Lung (tissue), 12 donors: ENCODE data around the gene DPP9. TPM values are rescaled to one million over a fixed set of nuclear protein-coding genes. Genes with fewer than 3 reads are reported as not detected.

Experiments
- ATAC-seq: fragments of 200-7000 bp; cut with Tn5 transposase; one replicate; pipeline ENCODE4 v1.9.1; 2020; ENCODE audit warnings: moderate number of reproducible peaks; ENCODE audit not compliant: insufficient read depth, low FRiP score
- DNase-seq, 3 donors: peaks; one replicate each; pipeline ENCODE4 v3.0.0-alpha.2; 2013 to 2017
- H3K27ac ChIP-seq, 2 donors: one replicate each; pipeline ENCODE4 v1.5.1; 2013; ENCODE audit warnings: mild to moderate bottlenecking in 2 of 2, moderate library complexity in 2 of 2, control low read depth in 1 of 2, inconsistent platforms in 1 of 2, low read depth in 1 of 2, low read length in 1 of 2
- H3K27me3 ChIP-seq, 3 donors: one replicate each; pipeline ENCODE4 v1.5.1; 2013; ENCODE audit warnings: low read length in 2 of 3; ENCODE audit not compliant: control insufficient read depth in 3 of 3, insufficient read depth in 3 of 3
- H3K36me3 ChIP-seq, 4 donors: one replicate each; pipeline ENCODE4 v1.5.1; 2013; ENCODE audit warnings: low read length in 4 of 4, mild to moderate bottlenecking in 1 of 4, moderate library complexity in 1 of 4; ENCODE audit not compliant: control insufficient read depth in 4 of 4, insufficient read depth in 4 of 4
- H3K4me1 ChIP-seq, 5 donors: one replicate each; pipeline ENCODE4 v1.5.1; 2013; ENCODE audit warnings: low read length in 5 of 5, mild to moderate bottlenecking in 2 of 5, moderate library complexity in 1 of 5; ENCODE audit not compliant: control insufficient read depth in 5 of 5, insufficient read depth in 5 of 5
- H3K4me3 ChIP-seq: one replicate; pipeline ENCODE4 v1.5.1; 2013; ENCODE audit warnings: mild to moderate bottlenecking, control low read depth, moderate library complexity
- H3K9ac ChIP-seq, 2 donors: one replicate each; pipeline ENCODE4 v1.5.1; 2013; ENCODE audit warnings: low read length in 2 of 2, control low read depth in 1 of 2; ENCODE audit not compliant: insufficient read depth in 1 of 2
- H3K9me3 ChIP-seq, 4 donors: one replicate each; pipeline ENCODE4 v1.5.1; 2013; ENCODE audit warnings: low read length in 3 of 4, mild to moderate bottlenecking in 1 of 4, moderate library complexity in 1 of 4; ENCODE audit not compliant: control insufficient read depth in 4 of 4, insufficient read depth in 3 of 4
- WGBS, 2 donors: extraction: QIAGEN DNeasy Blood & Tissue Kit; methylation state at CpG; one replicate each; pipeline ENCODE4 v1.1.7; 2013; 5-methylcytosine and 5-hydroxymethylcytosine counted together
- polyA plus RNA-seq, 2 donors: library from polyadenylated mRNA; stranded (reverse); fragments of 200-250 nt; gene quantifications; one replicate each; pipeline ENCODE4 v1.2.1, GENCODE V29; 2013
- total RNA-seq, 2 donors: library from RNA; depleted of rRNA in 1 of 2; stranded (reverse); fragments of >200 nt in 1 of 2; gene quantifications; one replicate each; pipeline ENCODE4 v1.2.1, GENCODE V29; 2014 to 2021
- TF ChIP-seq, protein P1 (sequence below): IDR thresholded peaks from 2 replicates; pipeline ENCODE4 v1.5.1; 2012; ENCODE audit warnings: mild to moderate bottlenecking; ENCODE audit errors: control extremely low read depth, extremely low read depth
- donor health status: control.
- donor health status: control.
- donor health status: Bipolar disorder and iron deficiency.
- donor health status: healthy.
- donor health status: DM: yes; HTN: yes; CAD: no.

Gene DPP9
- total and polyA plus RNA-seq, 4 donors = 33.2 to 95.5 (median 43.9) TPM

DNA sequence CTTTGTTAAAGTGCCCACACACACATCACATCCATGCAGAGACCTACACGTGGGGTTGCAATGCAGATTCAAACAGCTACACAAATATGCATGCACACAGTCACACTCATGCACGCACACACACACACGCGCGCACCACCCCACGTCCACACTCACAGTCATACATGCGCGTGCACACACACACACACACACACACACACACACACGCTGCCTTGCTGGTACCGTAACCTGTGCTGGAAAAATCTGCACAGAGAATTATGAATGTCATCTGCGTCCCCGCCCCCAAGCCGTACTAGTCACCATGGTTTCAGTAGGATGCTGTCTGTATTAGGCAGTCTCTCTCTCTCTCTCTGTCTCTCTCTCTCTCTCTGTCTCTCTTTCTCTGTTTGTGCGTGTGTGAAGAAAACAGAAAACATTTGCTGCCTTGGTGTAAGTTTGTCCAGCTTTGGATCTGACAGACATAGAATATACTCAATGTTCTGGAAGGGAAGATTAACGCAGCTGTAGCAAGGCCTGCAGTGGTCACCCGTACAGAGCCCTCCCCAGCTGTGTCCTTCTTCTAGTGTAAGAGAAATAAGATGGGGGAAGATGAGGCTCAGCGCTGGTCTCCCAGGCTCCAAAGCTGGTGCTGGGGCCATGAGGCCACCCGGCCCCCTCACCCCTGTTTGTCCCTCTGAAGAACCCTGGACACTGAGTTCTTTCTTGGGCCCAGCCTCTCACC is 26.4 kb upstream of the DPP9 start:
- Histone ChIP-seq H3K36me3 (no peaks in the 10 kb centered on the region), H3K4me3 (no peak overlapping the region), H3K27ac (no peak overlapping the region), H3K9ac (peak overlapping the region in 1 of 2 donors; percentile 11), H3K27me3 (peaks cover 0 to 5% (median 0%) of the 10 kb centered on the region in 3 donors), H3K4me1 (no peaks in the 10 kb centered on the region), H3K9me3 (peaks cover 0 to 6% (median 0%) of the 10 kb centered on the region in 4 donors)
- WGBS, 2 donors = 74 to 83% methylated on average over 18 of the region's 18 CpGs
- DNase-seq (no peak), ATAC-seq (no peak)
- TF ChIP-seq, protein P1, sequence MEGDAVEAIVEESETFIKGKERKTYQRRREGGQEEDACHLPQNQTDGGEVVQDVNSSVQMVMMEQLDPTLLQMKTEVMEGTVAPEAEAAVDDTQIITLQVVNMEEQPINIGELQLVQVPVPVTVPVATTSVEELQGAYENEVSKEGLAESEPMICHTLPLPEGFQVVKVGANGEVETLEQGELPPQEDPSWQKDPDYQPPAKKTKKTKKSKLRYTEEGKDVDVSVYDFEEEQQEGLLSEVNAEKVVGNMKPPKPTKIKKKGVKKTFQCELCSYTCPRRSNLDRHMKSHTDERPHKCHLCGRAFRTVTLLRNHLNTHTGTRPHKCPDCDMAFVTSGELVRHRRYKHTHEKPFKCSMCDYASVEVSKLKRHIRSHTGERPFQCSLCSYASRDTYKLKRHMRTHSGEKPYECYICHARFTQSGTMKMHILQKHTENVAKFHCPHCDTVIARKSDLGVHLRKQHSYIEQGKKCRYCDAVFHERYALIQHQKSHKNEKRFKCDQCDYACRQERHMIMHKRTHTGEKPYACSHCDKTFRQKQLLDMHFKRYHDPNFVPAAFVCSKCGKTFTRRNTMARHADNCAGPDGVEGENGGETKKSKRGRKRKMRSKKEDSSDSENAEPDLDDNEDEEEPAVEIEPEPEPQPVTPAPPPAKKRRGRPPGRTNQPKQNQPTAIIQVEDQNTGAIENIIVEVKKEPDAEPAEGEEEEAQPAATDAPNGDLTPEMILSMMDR = no peak

DNA sequence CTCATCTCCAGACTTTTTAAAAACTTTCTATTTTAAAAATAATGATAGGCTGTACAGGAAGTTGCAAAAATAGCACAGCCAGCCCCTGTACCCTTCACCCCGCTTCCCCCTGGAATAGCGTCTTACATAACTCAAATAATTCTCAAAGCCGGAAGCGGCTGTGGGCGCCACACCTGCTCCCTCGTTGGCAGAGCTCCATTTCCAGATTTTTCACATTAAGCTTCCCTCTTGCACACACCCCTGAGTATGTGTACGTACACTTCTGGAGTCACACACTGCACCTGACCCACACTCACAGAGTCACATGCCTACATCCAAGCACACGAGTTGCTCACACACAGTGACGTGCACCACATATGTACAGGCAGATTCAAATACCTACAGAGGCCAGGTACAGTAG is 24.9 kb upstream of the DPP9 start:
- TF ChIP-seq, protein P1 = no peak
- no peak for DNase-seq
- ATAC-seq = no peak
- Histone ChIP-seq H3K9ac (no peak overlapping the region), H3K4me3 (no peak overlapping the region), H3K27ac (no peak overlapping the region), H3K27me3 (peaks cover 0 to 5% (median 0%) of the 10 kb centered on the region in 3 donors), H3K4me1 (peaks cover 0 to 2% (median 0%) of the 10 kb centered on the region in 5 donors), H3K9me3 (peaks cover 0 to 6% (median 0%) of the 10 kb centered on the region in 4 donors), H3K36me3 (no peaks in the 10 kb centered on the region)
- 37 to 40% methylated on average over 9 of the region's 9 CpGs for WGBS, 2 donors

DNA sequence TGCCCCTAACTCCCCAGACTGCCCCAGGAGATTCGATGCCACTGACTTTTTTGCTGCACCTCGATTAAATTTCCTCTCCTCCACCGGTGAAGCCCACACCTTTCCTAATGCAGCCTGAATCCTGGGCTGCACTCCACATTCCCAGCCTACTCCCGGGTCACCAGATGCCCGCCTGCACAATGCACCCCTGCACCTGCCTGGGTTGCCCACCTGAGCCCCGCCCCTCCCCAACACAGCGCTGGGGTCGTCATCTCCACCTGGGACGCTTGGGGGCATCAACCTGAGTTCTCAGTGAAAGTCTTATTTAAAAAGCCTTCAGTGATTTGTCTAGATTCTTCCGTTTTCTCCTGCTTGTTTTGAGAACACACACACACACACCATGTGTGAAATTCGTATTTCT is 24.5 kb upstream of the DPP9 start:
- no peak for ATAC-seq
- no peak for DNase-seq
- 41 to 48% methylated on average over 11 of the region's 11 CpGs for WGBS, 2 donors
- H3K27me3 ChIP-seq = peaks cover 0 to 5% (median 0%) of the 10 kb centered on the region in 3 donors
- peaks cover 0 to 2% (median 0%) of the 10 kb centered on the region in 5 donors for H3K4me1 ChIP-seq
- peaks cover 0 to 6% (median 0%) of the 10 kb centered on the region in 4 donors for H3K9me3 ChIP-seq
- H3K27ac ChIP-seq = no peak overlapping the region
- no peaks in the 10 kb centered on the region for H3K36me3 ChIP-seq
- TF ChIP-seq, protein P1 = no peak
- no peak overlapping the region for H3K4me3 ChIP-seq
- no peak overlapping the region for H3K9ac ChIP-seq
